HFFc6 (cell line): Measurements from ENCODE around the gene NKD1. TPM values are rescaled to one million over a fixed set of nuclear protein-coding genes. Genes with fewer than 3 reads are reported as not detected.

Source experiments
- DNase-seq: peaks from one replicate; pipeline ENCODE4 v3.0.0-alpha.2; 2018
- H3K27ac Mint-ChIP-seq: 2 replicates; pipeline ENCODE4 v1.8.0; 2020; ENCODE audit warnings: mild to moderate bottlenecking, mixed read lengths
- H3K27me3 Mint-ChIP-seq: 2 replicates; pipeline ENCODE4 v1.8.0; 2021; ENCODE audit warnings: mild to moderate bottlenecking, moderate library complexity, mixed read lengths; ENCODE audit not compliant: insufficient read depth
- H3K36me3 Mint-ChIP-seq: 2 replicates; pipeline ENCODE4 v1.8.0; 2021; ENCODE audit warnings: low read depth, mixed read lengths
- H3K4me1 Mint-ChIP-seq: 2 replicates; pipeline ENCODE4 v1.8.0; 2020; ENCODE audit warnings: low read depth, mixed read lengths
- H3K4me3 Mint-ChIP-seq: 2 replicates; pipeline ENCODE4 v1.8.0; 2020; ENCODE audit warnings: mild to moderate bottlenecking, moderate library complexity, mixed read lengths
- H3K9me3 Mint-ChIP-seq: 2 replicates; pipeline ENCODE4 v1.8.0; 2020; ENCODE audit warnings: mild to moderate bottlenecking, mixed read lengths
- total RNA-seq, 6 experiments: library from RNA; stranded (reverse); fragmentation: NEBNext Ultra II Directional; extraction: Animal tissue kit (Norgen Biotek cat#: 25700); gene quantifications; 2 replicates in 1 of 6; 3 replicates in 5 of 6; pipeline ENCODE4 v1.2.3, GENCODE V29; 2021
- TF ChIP-seq, protein P1 (sequence below): fragments of 200-600 bp; sonication (generic); IDR thresholded peaks from 2 replicates; pipeline ENCODE4 v1.5.0; 2021; ENCODE audit warnings: antibody characterized with exemption, mild to moderate bottlenecking

NKD1 gene
- total RNA-seq, 6 experiments from 2014 or later = not detected

DNA sequence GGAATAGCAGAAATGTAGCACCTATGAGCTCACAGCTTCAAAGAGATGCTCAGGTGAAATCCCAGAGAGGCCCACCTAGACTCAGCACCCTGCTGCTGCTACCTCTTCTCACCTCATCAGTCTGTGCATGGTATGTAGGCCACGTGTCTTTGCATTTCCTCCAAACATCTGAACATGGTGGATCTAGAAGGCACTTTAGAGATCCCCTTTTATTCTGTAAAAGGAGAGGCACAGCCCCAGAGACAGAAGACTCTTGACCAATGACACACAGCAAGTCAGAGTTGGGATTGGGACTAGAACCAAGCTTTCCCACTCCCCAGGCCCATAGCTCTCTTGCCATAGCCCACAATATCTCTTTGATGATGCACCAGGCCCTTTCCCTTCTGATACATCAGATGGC is 19.4 kb upstream of the NKD1 start:
- TF ChIP-seq, protein P1, sequence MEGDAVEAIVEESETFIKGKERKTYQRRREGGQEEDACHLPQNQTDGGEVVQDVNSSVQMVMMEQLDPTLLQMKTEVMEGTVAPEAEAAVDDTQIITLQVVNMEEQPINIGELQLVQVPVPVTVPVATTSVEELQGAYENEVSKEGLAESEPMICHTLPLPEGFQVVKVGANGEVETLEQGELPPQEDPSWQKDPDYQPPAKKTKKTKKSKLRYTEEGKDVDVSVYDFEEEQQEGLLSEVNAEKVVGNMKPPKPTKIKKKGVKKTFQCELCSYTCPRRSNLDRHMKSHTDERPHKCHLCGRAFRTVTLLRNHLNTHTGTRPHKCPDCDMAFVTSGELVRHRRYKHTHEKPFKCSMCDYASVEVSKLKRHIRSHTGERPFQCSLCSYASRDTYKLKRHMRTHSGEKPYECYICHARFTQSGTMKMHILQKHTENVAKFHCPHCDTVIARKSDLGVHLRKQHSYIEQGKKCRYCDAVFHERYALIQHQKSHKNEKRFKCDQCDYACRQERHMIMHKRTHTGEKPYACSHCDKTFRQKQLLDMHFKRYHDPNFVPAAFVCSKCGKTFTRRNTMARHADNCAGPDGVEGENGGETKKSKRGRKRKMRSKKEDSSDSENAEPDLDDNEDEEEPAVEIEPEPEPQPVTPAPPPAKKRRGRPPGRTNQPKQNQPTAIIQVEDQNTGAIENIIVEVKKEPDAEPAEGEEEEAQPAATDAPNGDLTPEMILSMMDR = no peak
- peaks cover 6% of the 10 kb centered on the region; the same call in 1 of the 2 replicates for H3K9me3 Mint-ChIP-seq
- no peak overlapping the region for H3K4me3 Mint-ChIP-seq
- no peak overlapping the region for H3K27ac Mint-ChIP-seq
- peaks cover 10% of the 10 kb centered on the region for H3K27me3 Mint-ChIP-seq
- H3K36me3 Mint-ChIP-seq = no peaks in the 10 kb centered on the region
- no peak for DNase-seq
- no peaks in the 10 kb centered on the region for H3K4me1 Mint-ChIP-seq

DNA sequence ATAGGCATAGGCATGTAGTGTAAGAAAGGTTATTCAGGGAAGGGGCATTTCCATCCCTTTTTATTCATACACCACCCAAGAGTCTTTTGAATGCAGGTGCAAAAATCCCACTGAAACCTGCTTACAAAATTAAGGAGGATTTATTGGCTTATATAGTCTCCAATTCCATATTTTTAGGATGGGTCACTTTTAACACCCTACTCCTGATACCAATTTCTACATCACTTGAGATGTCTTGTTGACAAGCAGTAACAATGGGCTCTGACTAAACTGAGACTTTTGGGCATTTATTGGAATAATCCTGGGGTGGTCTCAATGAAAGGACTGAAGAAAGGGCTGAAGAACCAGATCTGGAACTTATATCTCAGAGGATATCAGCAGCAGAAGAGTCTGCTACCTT is 18.9 kb upstream of the NKD1 start:
- H3K27me3 Mint-ChIP-seq = peaks cover 10% of the 10 kb centered on the region
- no peaks in the 10 kb centered on the region for H3K4me1 Mint-ChIP-seq
- H3K4me3 Mint-ChIP-seq = no peak overlapping the region
- DNase-seq = no peak
- H3K36me3 Mint-ChIP-seq = no peaks in the 10 kb centered on the region
- H3K27ac Mint-ChIP-seq = no peak overlapping the region
- peaks cover 6% of the 10 kb centered on the region; the same call in 1 of the 2 replicates for H3K9me3 Mint-ChIP-seq
- TF ChIP-seq, protein P1 = no peak

DNA sequence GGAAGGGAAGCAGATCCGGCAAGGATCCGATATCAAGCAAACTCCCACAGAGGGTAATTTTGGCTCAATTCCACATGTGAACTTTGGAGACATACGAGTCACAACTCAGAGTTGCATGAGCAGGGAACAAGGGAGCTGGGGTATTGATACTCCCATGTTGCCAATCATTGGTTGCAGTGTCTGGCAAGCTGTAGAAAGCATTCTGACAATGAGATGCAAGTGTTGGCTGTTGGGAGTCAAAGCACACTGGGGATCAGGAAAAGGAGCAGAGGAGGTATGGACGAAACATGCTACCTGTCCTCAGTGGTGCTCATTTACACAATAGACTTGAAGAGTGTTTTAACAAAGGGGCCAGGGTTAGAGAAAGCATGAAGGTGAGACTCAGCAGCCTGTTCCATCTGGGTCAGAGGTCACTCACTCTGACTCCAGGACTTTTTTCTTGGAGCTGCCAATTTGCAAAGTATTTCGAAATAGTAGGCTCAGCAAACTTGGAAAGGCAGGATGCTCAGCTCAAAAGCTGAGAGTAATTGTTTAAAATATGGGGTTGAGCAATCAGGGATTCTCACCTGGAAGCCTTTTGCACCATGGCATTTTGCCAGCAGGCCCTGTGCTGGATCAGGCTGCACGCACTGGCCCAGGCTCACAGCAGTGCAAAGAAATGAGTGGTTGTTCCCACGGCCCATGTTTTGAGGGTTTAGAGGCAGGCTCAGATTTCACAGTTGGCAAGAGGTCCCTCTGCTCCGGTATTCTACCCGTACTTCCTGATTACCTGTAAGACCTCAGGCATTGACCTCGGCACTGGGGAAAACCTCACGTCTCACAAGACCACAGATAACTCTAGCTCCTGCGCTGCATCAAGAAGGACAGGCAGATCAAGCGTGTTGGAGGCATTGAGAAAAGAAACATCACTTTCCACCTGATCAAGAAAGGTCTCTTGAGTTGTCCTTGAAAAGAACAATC is 17.6 kb upstream of the NKD1 start:
- Mint-ChIP-seq H3K9me3 (peaks cover 6% of the 10 kb centered on the region; the same call in 1 of the 2 replicates), H3K27me3 (peaks cover 10% of the 10 kb centered on the region), H3K4me3 (no peak overlapping the region), H3K27ac (no peak overlapping the region), H3K36me3 (no peaks in the 10 kb centered on the region), H3K4me1 (no peaks in the 10 kb centered on the region)
- no peak for DNase-seq
- TF ChIP-seq, protein P1 = no peak

DNA sequence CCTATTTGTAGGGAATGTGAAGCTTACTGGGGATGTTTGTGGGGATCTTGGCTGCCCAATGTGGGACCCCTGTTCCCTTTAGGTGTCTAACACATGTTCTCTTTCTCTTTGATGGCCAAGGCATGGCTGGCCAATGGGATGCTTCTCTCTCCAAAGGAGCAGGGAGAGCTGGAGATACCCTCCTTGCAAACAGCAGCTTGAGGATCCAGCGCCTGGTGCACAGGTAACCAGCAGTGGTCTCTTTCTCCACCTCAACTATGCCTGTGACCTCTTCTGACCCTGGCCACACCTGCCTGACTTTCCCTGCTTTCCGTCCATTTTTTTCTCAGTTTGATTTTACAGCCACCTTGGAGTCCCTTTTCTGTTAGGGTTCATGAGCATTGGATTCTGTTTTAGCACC is 16.8 kb upstream of the NKD1 start:
- Mint-ChIP-seq H3K36me3 (no peaks in the 10 kb centered on the region), H3K4me3 (no peak overlapping the region), H3K9me3 (peaks cover 6% of the 10 kb centered on the region; the same call in 1 of the 2 replicates), H3K4me1 (no peaks in the 10 kb centered on the region), H3K27me3 (peaks cover 7% of the 10 kb centered on the region), H3K27ac (no peak overlapping the region)
- DNase-seq = no peak
- TF ChIP-seq, protein P1 = no peak

DNA sequence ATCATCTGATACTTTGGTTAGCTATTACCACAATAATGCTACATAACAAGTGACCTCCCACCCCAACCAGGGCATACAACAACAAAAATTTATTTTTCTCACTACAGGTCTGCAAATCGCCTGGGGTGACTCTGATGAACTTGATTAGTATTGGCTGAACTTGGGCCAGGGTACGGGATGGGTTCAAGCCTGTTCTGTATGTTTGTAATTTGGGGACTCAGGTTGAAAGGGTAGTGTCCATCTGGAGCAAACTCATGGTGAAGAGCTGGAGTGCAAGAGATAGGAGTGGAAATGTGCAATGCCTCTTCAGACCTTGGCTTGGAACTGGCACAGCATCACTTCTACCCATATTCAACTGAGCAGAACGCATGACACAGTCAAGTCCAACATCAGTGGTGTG is 16.3 kb upstream of the NKD1 start:
- TF ChIP-seq, protein P1 = no peak
- Mint-ChIP-seq H3K4me3 (no peak overlapping the region), H3K27me3 (peaks cover 7% of the 10 kb centered on the region), H3K4me1 (no peaks in the 10 kb centered on the region), H3K27ac (no peak overlapping the region), H3K9me3 (peaks cover 6% of the 10 kb centered on the region; the same call in 1 of the 2 replicates), H3K36me3 (no peaks in the 10 kb centered on the region)
- no peak for DNase-seq
